Activated CD4-positive, alpha-beta memory T cell treated with anti-CD3 and anti-CD28 coated beads for 36 hours (primary cell): ENCODE measurements around the gene KIF5C. TPM values are rescaled to one million over a fixed set of nuclear protein-coding genes. Genes with fewer than 3 reads are reported as not detected.

Source experiments
- total RNA-seq, 2 experiments: library from RNA; stranded (reverse); gene quantifications; one replicate each; pipeline ENCODE4 v1.2.3, GENCODE V29; 2021

Gene KIF5C
- total RNA-seq, 2 experiments from 2014 or later: 25.2 to 30.8 TPM

Other genes starting within 250 kb of the KIF5C start
- gene EPC2, start 230.5 kb upstream of the KIF5C start, total RNA-seq: 10 to 100 TPM; 16.7 to 16.9 TPM
- gene LYPD6B, start 163.5 kb downstream of the KIF5C start, total RNA-seq: not detected